Measurements from ENCODE around the gene CNIH3.

- TF ChIP-seq POLR2A (IDR thresholded peaks at IDR 0.05) (no peak), EP300 (IDR thresholded peaks at IDR 0.05) (no peak), POLR2AphosphoS5 (IDR thresholded peaks at IDR 0.05) (no peak)
- TF ChIP-seq, protein P1, sequence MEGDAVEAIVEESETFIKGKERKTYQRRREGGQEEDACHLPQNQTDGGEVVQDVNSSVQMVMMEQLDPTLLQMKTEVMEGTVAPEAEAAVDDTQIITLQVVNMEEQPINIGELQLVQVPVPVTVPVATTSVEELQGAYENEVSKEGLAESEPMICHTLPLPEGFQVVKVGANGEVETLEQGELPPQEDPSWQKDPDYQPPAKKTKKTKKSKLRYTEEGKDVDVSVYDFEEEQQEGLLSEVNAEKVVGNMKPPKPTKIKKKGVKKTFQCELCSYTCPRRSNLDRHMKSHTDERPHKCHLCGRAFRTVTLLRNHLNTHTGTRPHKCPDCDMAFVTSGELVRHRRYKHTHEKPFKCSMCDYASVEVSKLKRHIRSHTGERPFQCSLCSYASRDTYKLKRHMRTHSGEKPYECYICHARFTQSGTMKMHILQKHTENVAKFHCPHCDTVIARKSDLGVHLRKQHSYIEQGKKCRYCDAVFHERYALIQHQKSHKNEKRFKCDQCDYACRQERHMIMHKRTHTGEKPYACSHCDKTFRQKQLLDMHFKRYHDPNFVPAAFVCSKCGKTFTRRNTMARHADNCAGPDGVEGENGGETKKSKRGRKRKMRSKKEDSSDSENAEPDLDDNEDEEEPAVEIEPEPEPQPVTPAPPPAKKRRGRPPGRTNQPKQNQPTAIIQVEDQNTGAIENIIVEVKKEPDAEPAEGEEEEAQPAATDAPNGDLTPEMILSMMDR (IDR thresholded peaks at IDR 0.05), result no peak
Measured at GRCh38 chr1:224785040-224785328, 168.9 kb downstream of the CNIH3 start.
